Fibroblast of mammary gland (primary cell): Measurements from ENCODE around the gene ATXN1.

ENCODE experiments used
- DNase-seq: peaks from one replicate; pipeline ENCODE4 v3.0.0-alpha.2; 2010; ENCODE audit warnings: low read depth
- H3K4me3 ChIP-seq: 2 replicates; pipeline ENCODE4 v1.5.1; 2011; ENCODE audit warnings: low read depth, mild to moderate bottlenecking, low read length, moderate library complexity; ENCODE audit not compliant: control insufficient read depth
- TF ChIP-seq, protein P1 (sequence below): conservative IDR thresholded peaks from 2 replicates; pipeline ENCODE4 v1.5.1; 2011; ENCODE audit warnings: low read depth, low read length, inconsistent platforms; ENCODE audit not compliant: control insufficient read depth, insufficient read depth

The ATXN1 gene

DNA sequence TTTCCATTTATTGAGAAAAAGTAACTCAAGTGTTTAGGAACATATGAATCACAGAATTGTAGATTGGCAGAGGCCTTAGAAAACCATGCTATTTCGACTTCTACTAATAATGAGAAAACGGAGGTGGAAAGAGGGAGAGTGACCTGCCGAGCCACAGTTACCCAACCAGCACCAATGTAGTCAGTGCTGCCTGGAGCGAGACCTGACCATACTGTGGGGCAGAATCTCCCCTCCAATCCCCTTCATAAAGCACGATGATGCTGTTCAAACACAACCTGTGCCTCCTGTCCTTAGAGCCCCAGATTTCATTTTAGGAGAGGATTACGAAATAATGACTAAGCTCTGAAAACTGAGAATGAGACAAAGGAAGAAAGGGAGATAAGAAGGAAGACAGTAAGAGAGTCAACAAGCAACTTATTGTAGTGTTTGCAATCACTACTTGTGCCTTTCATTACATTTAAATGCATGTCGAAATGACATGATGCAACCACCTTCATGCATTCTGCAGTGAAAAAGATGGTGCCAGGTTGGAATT is 70.6 kb downstream of the ATXN1 start:
- H3K4me3 ChIP-seq = no peak overlapping the region
- TF ChIP-seq, protein P1, sequence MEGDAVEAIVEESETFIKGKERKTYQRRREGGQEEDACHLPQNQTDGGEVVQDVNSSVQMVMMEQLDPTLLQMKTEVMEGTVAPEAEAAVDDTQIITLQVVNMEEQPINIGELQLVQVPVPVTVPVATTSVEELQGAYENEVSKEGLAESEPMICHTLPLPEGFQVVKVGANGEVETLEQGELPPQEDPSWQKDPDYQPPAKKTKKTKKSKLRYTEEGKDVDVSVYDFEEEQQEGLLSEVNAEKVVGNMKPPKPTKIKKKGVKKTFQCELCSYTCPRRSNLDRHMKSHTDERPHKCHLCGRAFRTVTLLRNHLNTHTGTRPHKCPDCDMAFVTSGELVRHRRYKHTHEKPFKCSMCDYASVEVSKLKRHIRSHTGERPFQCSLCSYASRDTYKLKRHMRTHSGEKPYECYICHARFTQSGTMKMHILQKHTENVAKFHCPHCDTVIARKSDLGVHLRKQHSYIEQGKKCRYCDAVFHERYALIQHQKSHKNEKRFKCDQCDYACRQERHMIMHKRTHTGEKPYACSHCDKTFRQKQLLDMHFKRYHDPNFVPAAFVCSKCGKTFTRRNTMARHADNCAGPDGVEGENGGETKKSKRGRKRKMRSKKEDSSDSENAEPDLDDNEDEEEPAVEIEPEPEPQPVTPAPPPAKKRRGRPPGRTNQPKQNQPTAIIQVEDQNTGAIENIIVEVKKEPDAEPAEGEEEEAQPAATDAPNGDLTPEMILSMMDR = no peak
- DNase-seq = peak; percentile 66

DNA sequence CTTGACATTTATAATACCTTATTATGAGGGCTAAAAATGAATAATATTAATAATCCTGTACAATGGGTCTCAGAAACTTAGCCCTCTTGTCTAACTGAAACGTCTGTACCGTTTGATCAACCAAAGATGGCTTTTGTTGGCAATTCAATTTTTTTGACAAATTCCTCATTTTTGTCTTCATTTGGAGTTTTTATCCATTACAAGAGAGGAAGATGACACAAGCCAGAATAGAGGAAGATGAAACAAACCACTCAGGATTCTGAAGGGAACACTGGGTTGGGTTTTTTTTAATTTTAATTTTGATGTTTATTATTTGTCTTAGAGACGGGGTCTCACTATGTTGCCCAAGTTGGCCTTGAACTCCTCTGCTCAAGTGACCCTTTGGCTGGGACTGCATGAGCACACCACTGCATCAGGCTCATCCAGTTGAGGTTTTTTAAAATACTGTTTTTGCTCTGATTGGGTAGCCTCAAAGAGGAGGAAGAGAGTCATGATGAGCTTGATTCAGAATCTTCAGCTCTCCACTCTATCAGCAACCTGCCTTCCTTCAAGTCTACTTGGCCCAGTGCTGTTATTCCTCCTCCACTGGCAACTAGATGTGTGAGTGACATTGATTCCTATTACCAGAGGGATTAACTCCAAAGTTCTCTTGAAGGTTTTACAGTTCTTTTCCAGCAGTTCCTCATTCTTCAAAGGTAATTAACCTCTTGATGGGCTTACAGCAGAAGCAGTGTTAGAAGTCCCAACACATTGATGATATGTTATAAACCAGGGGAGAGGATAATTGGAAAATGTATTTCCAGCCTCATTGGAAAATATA is 71.3 kb downstream of the ATXN1 start:
- no peak overlapping the region for H3K4me3 ChIP-seq
- TF ChIP-seq, protein P1 = no peak
- DNase-seq = no peak

DNA sequence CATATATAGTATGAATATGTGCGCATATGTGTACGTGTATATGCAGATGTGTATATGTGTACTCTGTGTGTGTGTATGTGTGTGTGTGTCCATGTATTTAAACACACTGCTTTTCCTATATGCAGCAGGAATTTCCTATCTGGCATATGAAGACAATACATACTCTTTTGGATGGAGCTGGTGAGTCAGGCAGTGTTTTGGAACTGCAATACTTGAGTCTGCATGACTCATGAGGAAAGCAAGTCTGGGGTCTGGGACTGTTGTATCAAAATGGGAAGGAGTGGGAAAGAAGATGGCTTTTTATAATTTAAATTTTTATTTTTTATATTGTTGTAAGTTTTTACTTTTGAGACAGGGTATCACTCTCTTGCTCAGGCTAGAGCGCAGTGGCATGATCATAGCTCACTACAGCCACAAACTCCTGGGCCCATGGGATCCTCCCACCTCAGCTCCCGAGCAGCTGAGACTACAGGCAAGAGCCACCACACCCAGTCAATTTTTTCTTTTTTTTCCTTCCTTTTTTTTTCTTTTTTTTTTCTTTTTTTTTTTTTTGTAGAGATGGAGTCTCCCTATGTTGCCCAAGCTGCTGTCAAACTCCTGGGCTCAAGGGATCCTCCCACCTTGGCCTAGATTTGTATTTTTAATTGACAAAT is 72.2 kb downstream of the ATXN1 start:
- TF ChIP-seq, protein P1 = no peak
- DNase-seq = peak; percentile 90
- H3K4me3 ChIP-seq = no peak overlapping the region

DNA sequence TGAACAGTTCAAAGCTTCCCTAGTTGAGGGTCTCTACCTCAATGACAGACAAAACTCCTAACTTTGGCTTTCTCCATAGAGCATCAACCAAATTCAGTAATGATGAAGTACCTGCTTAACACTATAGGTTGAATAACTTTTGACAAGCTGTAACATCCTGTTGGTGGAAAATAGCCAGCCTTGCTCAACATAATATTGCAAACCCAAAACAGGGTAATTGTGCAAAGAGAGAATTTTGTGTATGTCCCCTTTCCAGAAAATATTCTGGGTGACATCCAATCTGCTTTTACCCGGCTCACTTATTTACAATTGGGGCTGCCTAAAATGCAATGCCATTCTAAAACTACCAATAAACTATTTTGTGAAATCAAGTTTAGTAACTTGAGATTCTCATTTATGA is 72.8 kb downstream of the ATXN1 start:
- TF ChIP-seq, protein P1 = no peak
- no peak overlapping the region for H3K4me3 ChIP-seq
- no peak for DNase-seq

DNA sequence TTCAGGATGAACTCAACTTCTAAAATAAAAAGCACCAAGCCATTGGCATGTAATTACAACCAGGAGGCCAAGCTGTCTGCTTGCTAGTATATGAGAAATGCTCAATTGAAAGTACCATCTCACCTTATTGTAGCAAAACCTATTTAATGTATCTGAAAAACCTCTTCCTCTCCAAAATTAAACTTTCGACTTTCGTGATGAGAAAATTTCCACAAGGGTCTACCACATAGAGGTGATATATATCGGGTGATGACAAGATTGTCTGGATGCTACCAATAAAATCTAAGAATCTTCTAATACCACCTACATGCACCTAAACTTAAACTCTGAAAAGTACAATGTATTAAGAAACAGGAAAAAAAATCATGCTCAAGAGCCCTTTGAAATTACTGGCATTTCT is 74.2 kb downstream of the ATXN1 start:
- TF ChIP-seq, protein P1 = no peak
- no peak for DNase-seq
- no peak overlapping the region for H3K4me3 ChIP-seq

DNA sequence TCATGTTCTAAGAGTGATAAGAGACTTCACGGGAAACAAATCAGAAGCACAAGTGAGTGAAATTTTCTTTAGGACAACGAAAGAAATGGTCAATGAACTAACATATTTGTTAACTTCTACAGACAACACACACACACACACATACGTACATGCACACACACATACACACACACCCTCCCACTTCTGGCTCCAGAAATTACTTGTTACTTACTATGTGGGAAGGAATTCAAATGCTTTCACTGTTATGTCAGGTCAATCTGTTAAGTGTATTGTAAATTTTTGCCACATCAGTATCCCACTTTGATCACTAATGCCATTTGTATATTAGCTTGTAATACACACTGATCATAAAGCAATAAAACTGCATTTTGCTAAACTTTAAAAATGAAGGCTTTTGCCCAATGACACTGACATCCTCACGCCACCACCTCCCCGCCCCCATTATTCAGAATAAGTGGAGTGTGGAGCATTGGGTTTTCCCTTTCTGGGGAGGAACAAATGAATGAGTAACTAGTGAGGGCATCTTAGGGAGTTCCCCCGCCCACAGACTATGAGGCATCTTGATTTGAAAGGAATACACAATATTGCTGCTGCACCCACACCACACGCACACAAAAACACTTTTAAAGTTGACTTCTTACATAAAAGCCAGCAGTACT is 76.2 kb downstream of the ATXN1 start:
- TF ChIP-seq, protein P1 = no peak
- no peak overlapping the region for H3K4me3 ChIP-seq
- peak; percentile 88 for DNase-seq
